Uterus (tissue), 4 donors: ENCODE measurements around the gene CEACAM21. TPM values are rescaled to one million over a fixed set of nuclear protein-coding genes. Genes with fewer than 3 reads are reported as not detected.

Experiments used
- DNase-seq, 2 donors: peaks; one replicate each; pipeline ENCODE4 v3.0.0-alpha.2; 2019 to 2020
- H3K27ac ChIP-seq, 2 donors: fragments of 200-600 bp; sonication (generic); 1 replicate in 1 of 2; 2 replicates in 1 of 2; pipeline ENCODE4 v1.5.1; 2016 to 2018
- H3K27me3 ChIP-seq, 2 donors: fragments of 200-600 bp; sonication (generic); one replicate each; pipeline ENCODE4 v1.5.1; 2018 to 2019; ENCODE audit warnings: control low read depth in 1 of 2
- H3K36me3 ChIP-seq, 2 donors: fragments of 200-600 bp; sonication (generic); one replicate each; pipeline ENCODE4 v1.5.1; 2019; ENCODE audit warnings: control low read depth in 1 of 2
- H3K4me1 ChIP-seq, 2 donors: fragments of 200-600 bp; sonication (generic); one replicate each; pipeline ENCODE4 v1.5.1; 2018 to 2019; ENCODE audit warnings: control low read depth in 1 of 2
- H3K4me3 ChIP-seq, 2 donors: fragments of 200-600 bp; sonication (generic); 1 replicate in 1 of 2; 2 replicates in 1 of 2; pipeline ENCODE4 v1.5.1; 2018 to 2019; ENCODE audit warnings: mild to moderate bottlenecking in 1 of 2
- H3K9me3 ChIP-seq, 2 donors: fragments of 200-600 bp; sonication (generic); one replicate each; pipeline ENCODE4 v1.5.1; 2019; ENCODE audit warnings: control low read depth in 1 of 2
- POLR2A ChIP-seq, 2 donors: fragments of 450-650 bp; IDR thresholded peaks; one replicate each; pipeline ENCODE4 v1.6.1; 2016; ENCODE audit warnings: antibody characterized with exemption in 2 of 2, mild to moderate bottlenecking in 1 of 2, moderate library complexity in 1 of 2
- intact Hi-C: fragments of 100-400 bp; cut with DNase I; formaldehyde crosslinking; loops from one replicate; pipeline ENCODE4 v1.15.1; 2023; ENCODE audit warnings: low total_unique reads
- total RNA-seq, 4 donors: library from RNA; depleted of rRNA in 3 of 4; stranded (reverse); fragments of >200 nt in 3 of 4; gene quantifications; one replicate each; pipeline versions ENCODE4 v1.1.0 to v1.2.4, GENCODE V29; 2014 to 2023
- TF ChIP-seq, protein P1 (sequence below), 4 experiments: fragments of 200-600 bp in 2 of 4; fragments of 450-650 bp in 2 of 4; sonication (generic) in 2 of 4; IDR thresholded peaks; one replicate each; pipeline ENCODE4 v1.5.1; 2016 to 2019; ENCODE audit warnings: antibody characterized with exemption in 4 of 4, mild to moderate bottlenecking in 2 of 4, moderate library complexity in 1 of 4
- donor health status: DM: yes; HTN: yes; CAD: no.

The CEACAM21 gene
- total RNA-seq, 4 donors from 2014 or later: 1.1 to 2.8 (median 2.6) TPM; not detected in 1

- Histone ChIP-seq H3K27me3 (no peaks in the 10 kb centered on the region), H3K27ac (peak overlapping the region; percentile 24 to 59), H3K4me1 (no peaks in the 10 kb centered on the region), H3K9me3 (no peaks in the 10 kb centered on the region), H3K36me3 (no peaks in the 10 kb centered on the region), H3K4me3 (no peak overlapping the region)
- DNase-seq: no peak
- TF ChIP-seq POLR2A (IDR thresholded peaks at IDR 0.05): no peak
- TF ChIP-seq, protein P1, sequence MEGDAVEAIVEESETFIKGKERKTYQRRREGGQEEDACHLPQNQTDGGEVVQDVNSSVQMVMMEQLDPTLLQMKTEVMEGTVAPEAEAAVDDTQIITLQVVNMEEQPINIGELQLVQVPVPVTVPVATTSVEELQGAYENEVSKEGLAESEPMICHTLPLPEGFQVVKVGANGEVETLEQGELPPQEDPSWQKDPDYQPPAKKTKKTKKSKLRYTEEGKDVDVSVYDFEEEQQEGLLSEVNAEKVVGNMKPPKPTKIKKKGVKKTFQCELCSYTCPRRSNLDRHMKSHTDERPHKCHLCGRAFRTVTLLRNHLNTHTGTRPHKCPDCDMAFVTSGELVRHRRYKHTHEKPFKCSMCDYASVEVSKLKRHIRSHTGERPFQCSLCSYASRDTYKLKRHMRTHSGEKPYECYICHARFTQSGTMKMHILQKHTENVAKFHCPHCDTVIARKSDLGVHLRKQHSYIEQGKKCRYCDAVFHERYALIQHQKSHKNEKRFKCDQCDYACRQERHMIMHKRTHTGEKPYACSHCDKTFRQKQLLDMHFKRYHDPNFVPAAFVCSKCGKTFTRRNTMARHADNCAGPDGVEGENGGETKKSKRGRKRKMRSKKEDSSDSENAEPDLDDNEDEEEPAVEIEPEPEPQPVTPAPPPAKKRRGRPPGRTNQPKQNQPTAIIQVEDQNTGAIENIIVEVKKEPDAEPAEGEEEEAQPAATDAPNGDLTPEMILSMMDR (IDR thresholded peaks at IDR 0.05): no peak
- intact Hi-C loops: no loop called here
Observed at GRCh38 chr19:41548954-41549688, 26.8 kb upstream of the CEACAM21 start.

- Histone ChIP-seq H3K4me1 (no peaks in the 10 kb centered on the region), H3K9me3 (no peaks in the 10 kb centered on the region), H3K27me3 (no peaks in the 10 kb centered on the region), H3K27ac (peak overlapping the region in 1 of 2 donors; percentile 59), H3K4me3 (no peak overlapping the region), H3K36me3 (no peaks in the 10 kb centered on the region)
- intact Hi-C loops: no loop called here
- no peak for DNase-seq
- no peak for TF ChIP-seq POLR2A (IDR thresholded peaks at IDR 0.05)
- TF ChIP-seq, protein P1 (IDR thresholded peaks at IDR 0.05): no peak
Observed at GRCh38 chr19:41549884-41550283, 26.1 kb upstream of the CEACAM21 start.

- Histone ChIP-seq H3K27me3 (no peaks in the 10 kb centered on the region), H3K9me3 (no peaks in the 10 kb centered on the region), H3K4me3 (no peak overlapping the region), H3K4me1 (no peaks in the 10 kb centered on the region), H3K36me3 (no peaks in the 10 kb centered on the region), H3K27ac (peak overlapping the region in 1 of 2 donors; percentile 30)
- TF ChIP-seq, protein P1 (IDR thresholded peaks at IDR 0.05): no peak
- TF ChIP-seq POLR2A (IDR thresholded peaks at IDR 0.05): no peak
- intact Hi-C loops: no loop called here
- no peak for DNase-seq
Observed at GRCh38 chr19:41551212-41551610, 24.8 kb upstream of the CEACAM21 start.

GRCh38 chr19:41551711-41552110, 24.3 kb upstream of the CEACAM21 start:
- intact Hi-C loops: no loop called here
- peak overlapping the region in 1 of 2 donors; percentile 30 for H3K27ac ChIP-seq

DNA sequence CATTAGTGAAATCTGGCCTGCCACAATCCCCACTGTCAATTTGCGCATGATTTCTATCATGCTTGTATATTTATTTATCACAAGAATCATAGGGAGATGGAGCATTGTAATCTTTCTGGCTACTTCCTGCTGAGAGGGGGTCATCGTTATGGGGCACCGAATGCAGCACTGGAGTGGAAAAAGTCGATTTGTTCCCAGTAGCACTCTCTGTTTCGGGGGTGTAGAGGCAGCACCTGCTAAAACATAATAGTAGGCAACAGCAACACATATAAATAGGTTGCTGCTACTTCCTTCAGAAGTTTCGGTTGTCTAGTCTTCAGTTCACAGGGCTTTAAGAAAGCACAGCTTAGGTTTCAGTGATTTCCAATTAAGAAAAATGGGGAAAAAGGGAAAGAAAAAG, 23.4 kb upstream of the CEACAM21 start:
- Histone ChIP-seq H3K27ac (peak overlapping the region in 1 of 2 donors; percentile 30), H3K27me3 (no peaks in the 10 kb centered on the region), H3K9me3 (no peaks in the 10 kb centered on the region), H3K4me1 (no peaks in the 10 kb centered on the region), H3K4me3 (no peak overlapping the region), H3K36me3 (no peaks in the 10 kb centered on the region)
- DNase-seq: no peak
- intact Hi-C loops: no loop called here
- TF ChIP-seq, protein P1 (IDR thresholded peaks at IDR 0.05): no peak
- TF ChIP-seq POLR2A (IDR thresholded peaks at IDR 0.05): no peak

More at GRCh38 chr19:41551711-41552110, 24.3 kb upstream of the CEACAM21 start:
- Histone ChIP-seq H3K4me3 (no peak overlapping the region), H3K27me3 (no peaks in the 10 kb centered on the region), H3K36me3 (no peaks in the 10 kb centered on the region), H3K4me1 (no peaks in the 10 kb centered on the region), H3K9me3 (no peaks in the 10 kb centered on the region)
- no peak for DNase-seq
- no peak for TF ChIP-seq POLR2A (IDR thresholded peaks at IDR 0.05)
- TF ChIP-seq, protein P1 (IDR thresholded peaks at IDR 0.05): no peak
